NOMO-1 treated with dmso at 0.1 percent for 144 hours (cell line): Measurements from ENCODE around the gene WASHC2A.
"Not testable (repeated sequence)": the region's sequence is repeated elsewhere in the genome, so short reads cannot be mapped to it uniquely, and the experiment has no call there.

ENCODE experiments used
- DNase-seq: peaks from one replicate; lab custom pipeline; 2025; ENCODE audit not compliant: unreplicated experiment; lab: John Stamatoyannopoulos, UW

WASHC2A gene

DNA sequence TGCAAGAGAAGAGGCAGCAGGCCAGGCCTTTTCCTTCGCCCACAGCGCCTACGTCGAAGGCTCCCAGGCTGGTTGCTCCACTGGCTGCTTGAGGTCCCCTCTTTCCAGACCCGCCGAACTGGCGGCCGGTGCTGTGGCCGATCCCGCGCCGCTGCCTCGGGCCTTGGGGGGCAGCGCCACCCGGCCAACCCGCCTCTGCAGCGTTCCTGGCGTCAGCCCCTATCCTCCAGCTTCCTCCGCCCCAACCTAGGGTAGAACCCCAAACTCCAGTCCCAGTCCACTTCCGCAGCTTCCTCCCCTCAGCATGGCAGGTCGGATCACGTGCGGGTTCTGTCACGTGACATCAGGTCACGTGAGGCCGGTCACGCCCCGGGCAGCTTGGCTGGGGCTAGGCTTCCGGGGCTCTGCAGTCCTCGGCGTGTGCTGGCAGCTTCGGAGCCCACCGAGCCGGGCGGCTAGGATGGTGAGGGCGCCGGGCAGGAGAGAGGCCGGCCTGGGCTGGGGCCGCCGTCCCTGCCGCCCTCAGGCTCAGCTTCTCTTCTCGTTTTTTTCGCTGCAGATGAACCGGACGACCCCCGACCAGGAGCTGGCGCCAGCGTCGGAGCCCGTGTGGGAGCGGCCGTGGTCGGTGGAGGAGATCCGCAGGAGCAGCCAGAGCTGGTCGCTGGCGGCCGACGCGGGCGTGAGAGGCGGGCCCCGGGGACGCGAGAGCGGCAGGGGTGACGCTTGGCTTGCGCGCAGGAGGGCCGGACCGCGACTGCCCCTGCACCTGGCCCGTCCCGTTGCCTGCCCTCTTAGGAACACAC is at the start of gene WASHC2A:
WASHC2A (plus strand) TSS at position 409 of the 806 bp plus-strand sequence; CDS start at position 461, 52 bp downstream.
- DNase-seq = peak; percentile 49

DNA sequence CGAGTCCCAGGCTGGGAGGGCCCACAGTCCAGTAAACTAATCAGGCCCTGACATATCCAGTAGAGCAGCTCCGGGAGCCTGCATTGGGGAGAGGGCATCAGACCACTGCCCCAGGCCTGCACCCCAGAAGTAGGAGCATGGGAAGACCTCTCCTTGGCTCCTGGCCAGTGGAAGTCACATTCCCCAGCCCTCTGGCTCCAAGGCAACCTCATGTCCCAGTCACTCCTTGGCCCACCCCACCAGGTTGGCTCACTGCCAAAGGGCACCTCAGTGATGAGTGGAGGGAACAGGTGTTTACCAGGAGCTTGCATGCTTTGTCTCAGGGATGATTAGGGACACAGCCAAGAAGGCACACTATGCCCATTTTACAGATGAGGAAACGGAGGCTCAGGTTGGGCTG is 48.5 kb upstream of the WASHC2A start:
- not testable (repeated sequence) for DNase-seq

DNA sequence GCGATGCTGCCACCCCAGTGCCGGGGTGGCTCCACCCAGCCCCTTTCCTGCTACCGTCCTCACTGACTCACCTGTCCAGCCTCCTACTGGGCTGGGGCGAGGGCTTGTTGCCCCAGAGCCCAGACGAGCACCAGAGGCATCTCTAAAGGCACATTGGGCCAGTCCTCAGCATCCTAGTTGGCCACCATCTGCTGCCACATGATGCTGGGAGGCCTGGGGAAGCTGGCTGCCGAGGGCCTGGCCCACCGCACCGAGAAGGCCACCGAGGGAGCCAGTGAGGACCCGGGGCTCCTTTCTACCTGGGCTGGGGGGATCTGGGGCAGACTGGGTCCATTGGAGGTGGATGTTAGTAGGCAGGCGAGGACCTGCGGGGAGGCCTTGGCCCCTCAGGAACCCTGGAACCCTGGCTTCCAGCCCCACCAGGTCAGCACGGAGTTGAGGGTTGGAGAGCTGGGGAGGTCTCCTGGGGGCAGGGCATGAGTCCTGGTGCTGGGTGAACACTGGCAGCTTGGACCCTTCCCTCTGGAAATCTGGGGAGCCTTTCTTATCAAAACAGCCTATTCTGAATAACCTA is 47.2 kb upstream of the WASHC2A start:
- not testable (repeated sequence) for DNase-seq

DNA sequence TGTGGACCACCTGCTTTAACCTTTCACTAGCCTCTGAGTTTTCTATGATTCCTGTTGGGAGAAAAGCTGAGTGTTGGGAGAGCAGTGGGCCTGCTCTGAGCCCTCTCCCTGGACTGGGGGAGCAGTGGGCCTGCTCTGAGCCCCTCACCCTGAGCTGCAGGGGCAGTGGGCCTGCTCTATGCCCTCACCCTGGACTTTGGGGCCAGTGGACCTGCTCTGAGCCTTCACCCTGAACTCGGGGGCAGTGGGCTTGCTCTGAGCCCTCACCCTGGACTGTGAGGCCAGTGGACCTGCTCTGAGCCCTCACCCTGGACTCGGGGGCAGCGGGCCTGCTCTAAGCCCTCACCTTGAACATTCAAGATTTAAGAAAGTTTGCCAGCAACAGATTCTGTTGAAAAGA is 46.1 kb upstream of the WASHC2A start:
- DNase-seq = no peak

DNA sequence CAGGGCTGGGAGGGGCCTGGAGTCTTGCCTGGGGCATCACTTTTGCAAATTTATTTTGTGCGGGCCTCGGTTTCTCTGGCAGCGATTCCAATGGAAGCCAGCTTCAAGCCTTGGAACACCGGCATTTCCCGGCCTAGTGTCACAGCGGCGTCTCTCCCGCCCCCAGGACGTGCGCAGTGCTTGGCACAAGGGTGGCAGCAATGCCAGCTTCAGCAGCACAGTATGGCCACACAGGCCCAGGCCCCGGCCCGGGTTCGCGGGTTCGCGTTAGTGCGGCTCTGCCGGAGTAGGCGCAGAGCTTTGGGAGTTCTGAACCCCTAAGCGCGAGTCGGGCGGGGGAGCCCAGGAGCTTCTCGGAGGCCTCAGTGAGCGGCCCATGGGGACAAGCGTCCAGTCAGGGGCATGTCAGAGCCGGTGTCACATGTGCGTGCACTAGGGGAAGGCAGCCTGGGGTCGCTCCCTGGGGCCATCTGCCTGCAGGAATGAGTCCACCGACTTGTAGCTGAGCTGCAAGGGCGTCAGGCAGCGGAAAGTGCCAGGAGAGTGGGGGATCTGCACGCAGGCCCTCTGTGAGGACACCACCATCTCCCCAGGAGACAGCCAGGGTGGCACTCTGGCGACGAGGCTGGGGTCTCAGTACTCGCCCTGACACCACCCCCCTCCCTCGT is 42.9 kb upstream of the WASHC2A start:
- DNase-seq = not testable (repeated sequence)

- no peak for DNase-seq
Observed at GRCh38 chr10:50025627-50026026, 42.1 kb upstream of the WASHC2A start.

DNA sequence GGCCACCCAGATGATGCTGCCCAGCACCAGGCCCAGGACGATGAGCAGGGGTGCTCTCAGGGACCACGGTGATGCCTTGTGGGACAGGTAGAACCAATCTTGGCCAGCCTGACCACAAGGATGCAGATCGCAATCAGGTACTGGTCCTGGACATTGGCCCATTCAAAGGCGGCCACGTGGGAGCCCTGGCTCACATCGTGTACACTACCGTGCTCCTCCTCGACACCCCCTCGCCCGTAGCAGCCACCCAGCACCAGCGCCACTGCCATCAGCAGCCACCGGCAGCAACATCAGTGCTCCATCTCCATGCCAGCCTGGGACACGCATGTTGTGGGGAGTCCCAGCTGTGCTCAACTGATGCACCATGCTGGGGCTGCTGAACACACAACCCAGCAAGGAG is 40.6 kb upstream of the WASHC2A start:
- no peak for DNase-seq

DNA sequence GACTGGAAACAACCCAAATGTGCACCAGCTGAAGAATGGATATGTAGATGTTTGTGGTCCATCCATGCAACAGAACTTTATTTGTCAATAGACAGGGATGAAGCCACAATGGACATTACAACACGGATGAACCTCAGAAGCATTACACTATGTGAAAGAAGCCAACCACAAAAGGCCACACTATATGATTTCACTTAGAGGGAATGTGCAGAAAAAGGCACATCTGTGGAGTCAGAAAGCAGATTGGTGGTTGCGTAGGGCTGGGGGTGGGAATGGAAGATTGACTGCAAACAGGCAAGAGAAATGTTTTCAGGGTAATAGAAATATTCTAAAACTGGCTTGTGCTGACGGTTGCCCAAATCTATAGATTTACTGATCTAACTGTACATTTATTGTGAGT is 34.3 kb upstream of the WASHC2A start:
- no peak for DNase-seq

- not testable (repeated sequence) for DNase-seq
Observed at GRCh38 chr10:50035337-50035736, 32.4 kb upstream of the WASHC2A start.

- DNase-seq = no peak
Observed at GRCh38 chr10:50044941-50045664, 22.7 kb upstream of the WASHC2A start.

GRCh38 chr10:50046457-50046856 is 21.3 kb upstream of the WASHC2A start:
- DNase-seq = not testable (repeated sequence)

DNA sequence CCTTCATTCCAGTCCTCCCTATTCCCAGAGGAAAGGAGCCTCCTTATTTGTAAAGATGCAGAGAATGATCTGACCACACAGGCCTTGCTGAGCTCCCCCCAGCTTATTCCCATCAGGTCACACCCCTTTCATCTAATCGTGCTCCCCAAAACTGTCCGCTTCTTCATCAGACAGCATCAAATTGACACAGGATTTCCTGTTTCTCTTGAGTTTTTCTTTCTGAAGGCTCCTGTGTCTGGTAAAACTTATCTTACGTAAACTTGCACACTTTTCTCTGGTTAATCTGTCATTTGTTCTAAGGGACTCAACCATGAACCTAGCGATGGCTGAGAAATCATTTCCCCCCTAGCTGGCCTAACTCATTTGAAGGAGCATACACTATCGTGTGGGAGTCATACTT is 20.2 kb upstream of the WASHC2A start:
- DNase-seq = not testable (repeated sequence)

DNA sequence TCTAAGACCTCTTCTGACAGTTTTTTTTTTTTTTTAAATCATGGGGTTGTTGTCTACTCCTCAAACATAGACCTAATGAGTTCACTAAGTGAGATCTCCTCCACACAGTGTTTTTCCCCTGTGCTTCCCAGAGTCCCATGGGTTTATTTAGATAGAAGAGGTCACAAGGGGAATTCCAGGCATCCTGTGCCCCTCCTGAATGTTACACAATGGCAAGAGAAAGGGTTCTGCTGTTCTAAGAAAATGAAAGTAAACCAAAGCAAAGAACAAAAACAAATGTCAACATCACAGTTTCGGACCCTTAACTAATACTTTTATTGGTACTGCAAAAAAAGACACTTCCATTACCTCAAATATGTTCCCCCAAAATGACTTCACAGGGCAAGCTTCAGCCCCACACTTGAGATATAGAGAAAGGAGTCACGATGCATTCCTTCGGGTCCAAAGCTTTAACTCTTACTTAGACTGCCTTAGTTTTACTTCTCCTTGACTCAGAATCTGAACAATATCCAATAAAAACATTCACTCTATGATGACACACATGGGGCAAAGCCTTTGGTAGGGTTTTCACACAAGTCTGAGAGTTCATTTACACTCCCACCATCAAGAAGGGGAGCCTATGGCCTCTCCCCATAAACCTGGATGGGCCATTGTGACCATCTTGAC is 15.6 kb upstream of the WASHC2A start:
- not testable (repeated sequence) for DNase-seq

DNA sequence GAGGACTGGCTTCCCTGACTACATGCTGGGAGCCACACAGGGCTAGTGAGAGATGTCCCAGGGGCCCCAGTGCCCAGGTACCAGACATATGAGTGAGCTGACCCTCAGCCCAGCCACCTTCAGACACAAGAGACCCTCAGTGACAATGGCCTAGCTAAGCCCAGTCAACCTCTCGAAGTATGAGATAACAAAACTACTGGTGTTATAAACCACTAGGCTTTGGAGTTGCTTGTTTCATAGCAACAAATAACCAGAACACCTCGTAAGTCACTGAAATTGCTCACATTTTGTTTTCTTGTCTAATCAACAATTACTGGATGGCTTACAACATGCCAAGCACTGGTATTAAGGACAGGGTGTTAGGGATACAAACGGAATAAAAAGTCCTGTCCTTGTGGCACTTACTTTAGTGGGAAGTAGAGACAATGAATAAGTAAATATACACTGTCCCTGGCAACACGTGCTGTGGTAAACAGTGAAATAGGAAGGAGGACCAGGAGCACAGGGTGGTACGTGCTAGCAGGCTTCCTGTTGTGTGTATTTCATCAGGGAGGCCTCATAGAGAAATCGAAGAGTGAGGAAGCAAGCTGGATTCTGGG is 14.9 kb upstream of the WASHC2A start:
- not testable (repeated sequence) for DNase-seq

GRCh38 chr10:50055494-50056292 is 12.1 kb upstream of the WASHC2A start:
- not testable (repeated sequence) for DNase-seq

DNA sequence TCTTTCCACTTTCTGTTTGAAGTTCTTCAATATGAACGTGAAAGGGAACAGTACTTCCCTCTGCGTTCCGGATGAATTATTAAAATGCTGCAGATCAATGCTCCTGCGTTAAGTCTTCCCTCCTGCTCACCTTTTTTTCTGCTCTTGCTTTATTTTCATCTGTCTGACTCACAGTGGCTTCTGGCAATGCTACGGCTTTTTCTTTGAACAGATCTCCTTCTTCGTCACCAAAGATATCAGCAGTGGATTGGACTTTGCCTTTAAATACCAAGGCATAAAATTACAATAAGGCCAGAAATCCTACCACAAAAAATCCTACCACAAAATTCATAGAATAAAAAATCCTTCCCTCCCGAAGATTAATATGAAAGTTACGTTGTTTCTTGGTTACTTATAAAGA is 11.1 kb upstream of the WASHC2A start:
- DNase-seq = not testable (repeated sequence)

DNA sequence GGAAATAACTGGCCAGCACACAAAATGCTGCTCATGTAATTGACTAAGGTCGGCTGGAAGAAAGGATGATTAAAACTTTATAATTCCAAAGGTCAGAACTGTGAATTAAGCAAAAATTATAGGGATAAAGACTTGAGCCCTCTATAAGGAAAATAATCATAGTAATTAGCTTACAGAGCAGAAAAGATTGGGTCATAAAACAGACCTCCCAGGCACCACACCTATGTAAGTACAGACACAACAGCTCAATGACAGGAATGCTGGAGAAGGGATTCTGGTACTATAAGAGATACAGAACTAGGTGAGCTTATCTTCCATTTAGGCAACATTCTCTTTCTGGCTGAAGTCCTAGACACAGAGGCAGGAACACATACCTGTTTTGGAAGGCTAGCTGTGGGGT is 9.0 kb upstream of the WASHC2A start:
- DNase-seq = not testable (repeated sequence)

GRCh38 chr10:50059946-50060345 is 7.8 kb upstream of the WASHC2A start:
- DNase-seq = not testable (repeated sequence)

DNA sequence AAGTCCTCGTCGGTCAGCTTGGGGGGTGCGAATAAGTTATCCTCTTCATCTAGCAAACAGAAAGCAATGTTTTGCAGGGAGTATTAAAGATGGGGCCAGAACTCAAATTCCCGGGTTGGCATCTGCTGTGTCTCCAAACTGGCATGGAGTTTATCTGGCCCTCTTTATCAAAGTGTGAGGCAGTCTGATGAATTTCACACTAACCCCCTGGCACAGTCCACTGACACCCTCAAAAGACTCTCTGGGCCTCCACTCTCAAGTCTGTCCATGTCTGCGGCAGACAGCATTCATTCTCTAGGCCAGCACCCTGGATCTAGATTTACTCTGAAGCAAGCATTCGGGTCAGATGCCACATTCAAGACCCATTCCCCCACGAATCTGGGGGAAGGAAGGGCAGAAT is 6.2 kb upstream of the WASHC2A start:
- not testable (repeated sequence) for DNase-seq

GRCh38 chr10:50063100-50063499 is 4.7 kb upstream of the WASHC2A start:
- DNase-seq = no peak
